GM18511 (cell line): Measurements from ENCODE around the gene ADGRV1.

Experiments
- ATAC-seq: cut with Tn5 transposase; IDR thresholded peaks from one replicate; pipeline ENCODE4 v1.9.1; 2021; ENCODE audit warnings: mild to moderate bottlenecking, moderate library complexity; ENCODE audit not compliant: unreplicated experiment

ADGRV1 gene

DNA sequence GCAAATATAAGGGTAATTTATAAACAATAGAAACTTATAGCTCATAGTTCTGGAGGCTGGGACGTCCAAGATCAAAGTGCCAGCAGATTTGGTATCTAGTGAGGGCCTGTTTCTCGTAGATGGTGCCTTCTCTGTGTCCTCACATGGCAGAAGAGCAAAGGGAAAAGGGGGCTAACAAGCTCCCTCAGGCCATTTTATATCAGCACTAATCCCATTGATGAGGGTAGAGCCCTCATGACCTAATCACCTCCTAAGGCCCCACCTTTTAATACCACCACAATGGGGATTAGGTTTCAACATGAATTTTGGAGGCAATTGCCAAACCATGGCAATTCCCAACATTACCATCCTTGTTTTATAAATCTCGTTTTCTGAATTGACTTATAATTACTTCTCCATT, 564.7 kb downstream of the ADGRV1 start:
- no peak for ATAC-seq

DNA sequence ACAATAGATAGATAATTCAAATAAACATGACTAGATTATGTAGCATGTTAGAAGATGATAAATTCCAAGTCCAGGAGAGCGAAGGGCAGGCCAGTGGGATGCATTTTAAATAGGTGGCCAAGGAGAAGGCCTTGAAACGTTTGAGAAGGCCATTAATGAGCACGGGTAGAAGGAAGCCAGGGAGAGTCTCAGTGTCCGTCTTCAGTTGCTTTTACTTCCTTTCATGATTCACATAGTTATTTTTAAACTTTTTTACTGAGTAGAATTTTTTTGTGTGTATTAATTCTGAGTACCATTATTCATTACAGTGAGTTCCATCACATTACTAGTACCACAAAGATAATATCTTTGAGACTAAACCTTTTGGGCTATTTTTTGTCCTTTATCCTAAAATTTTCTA, 565.3 kb downstream of the ADGRV1 start:
- ATAC-seq, result no peak

DNA sequence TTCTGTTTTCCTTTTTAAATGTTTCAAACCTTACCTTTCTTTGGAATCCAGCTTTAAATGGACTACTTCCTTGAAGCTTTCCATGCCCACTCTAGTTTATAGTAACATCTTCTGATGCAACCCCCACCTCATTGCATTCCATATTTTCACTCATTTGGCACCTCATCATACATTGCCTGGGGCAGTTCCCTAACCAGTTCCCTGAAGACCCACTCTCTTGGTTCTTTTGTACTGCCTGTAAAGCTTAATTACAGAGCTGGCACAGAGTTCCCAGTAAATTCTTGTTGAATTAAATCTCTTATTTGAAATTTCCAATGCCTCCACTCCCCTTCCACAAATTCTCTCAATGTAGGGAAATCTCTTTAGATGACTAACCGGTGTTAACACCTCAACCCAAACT, 567.3 kb downstream of the ADGRV1 start:
- ATAC-seq, result no peak

DNA sequence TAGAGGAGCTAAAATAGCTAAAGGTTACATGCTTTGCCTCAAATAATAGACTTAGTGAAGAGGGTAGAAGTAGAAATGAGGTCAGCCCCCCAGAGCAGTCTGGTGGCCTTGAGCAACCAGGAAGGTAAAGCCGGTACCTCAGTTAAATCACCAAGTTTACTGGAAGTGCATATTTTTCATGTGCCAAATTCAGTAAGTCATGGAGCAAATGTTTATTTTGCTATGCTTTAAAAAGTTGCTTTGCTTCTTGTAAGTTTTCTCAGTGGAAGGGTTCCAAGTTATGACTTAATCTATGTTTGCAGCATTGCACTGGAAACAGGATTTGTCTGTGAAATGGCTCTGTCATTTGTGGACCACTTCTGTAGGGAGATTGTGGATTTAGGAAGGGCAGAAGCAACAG, 567.9 kb downstream of the ADGRV1 start:
- ATAC-seq, result no peak

DNA sequence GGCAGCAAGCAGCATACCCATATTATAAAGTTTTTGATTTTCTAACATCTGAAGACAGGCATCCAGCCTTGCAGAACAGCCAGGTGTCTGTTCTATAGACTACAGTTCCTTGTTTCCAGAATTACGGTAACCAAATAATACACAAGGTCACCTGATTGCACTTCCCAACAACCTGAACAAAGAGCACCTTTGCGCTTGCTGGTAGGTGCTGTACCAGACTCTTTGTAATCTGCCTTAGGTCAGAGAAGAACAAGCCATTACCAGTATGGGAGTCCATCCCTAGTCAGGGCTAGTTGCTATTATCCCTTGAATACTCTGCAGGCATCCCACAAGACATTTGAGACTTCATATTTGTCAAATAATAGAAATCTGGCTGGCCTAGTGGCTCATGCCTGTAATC, 568.3 kb downstream of the ADGRV1 start:
- no peak for ATAC-seq

DNA sequence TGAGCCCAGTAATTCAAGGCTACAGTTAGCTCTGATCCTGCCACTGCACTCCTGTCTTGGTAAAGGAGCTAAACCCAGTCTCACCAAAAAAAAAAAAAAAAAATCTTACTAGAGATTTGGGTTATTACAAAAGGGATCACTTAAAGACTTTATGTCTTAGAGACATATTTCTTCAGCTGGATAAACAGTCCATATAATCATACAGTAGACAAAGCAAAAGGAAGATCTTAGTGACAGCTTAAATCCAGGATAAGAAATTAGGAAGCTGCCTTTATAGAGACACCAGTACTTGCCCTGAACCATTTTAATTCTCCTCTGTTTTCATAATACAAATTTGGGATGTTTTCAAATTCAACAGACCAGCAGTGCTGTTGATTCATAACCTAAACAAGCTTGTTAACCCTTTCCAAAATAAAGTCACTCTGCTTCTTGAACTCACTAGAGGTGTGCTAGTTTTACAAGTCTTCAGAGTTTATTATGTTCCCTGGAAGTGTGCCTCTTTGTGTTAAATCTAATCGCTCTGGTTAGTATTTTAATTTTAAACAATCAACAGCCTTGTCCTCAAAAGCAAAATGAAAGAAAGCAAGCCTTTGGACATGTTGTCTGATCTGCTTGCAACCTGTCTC, 569.0 kb downstream of the ADGRV1 start:
- ATAC-seq, result no peak

DNA sequence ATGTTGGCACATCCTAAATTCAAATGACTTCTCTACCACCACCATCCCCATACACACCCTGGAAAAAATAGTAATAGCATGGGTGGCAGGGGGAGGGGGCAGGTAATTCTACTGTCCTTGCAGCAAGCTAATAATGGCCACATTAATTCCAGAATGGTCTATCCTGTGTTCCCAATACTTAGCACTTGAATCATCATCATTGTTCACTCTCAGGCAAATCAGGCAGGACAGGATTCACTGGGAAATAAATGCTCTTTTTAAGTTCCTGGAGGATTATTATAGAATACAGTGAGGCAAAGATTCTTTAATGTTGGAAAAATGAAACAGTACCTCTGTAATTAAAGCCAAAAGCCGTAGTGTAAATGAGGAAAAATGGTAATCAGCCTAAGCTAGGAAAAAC, 570.0 kb downstream of the ADGRV1 start:
- no peak for ATAC-seq

DNA sequence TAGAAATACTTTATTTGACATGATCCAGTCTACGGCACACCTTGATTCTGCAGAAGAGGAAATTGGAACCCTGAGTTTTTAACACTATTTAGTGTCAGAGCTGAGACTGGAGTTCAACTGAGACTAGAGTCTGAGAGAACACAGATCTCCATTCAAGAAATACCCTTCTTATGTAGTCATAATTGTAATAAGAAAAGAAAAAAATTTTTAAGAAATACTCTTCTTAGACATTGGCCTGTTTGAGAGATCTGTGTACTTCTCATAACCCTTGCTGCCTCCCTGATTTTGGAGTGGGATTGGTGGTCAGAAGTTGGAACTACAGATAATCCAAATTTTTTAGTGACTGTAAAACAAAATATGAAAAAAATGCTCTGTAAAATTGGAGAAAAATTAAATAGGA, 571.2 kb downstream of the ADGRV1 start:
- no peak for ATAC-seq

DNA sequence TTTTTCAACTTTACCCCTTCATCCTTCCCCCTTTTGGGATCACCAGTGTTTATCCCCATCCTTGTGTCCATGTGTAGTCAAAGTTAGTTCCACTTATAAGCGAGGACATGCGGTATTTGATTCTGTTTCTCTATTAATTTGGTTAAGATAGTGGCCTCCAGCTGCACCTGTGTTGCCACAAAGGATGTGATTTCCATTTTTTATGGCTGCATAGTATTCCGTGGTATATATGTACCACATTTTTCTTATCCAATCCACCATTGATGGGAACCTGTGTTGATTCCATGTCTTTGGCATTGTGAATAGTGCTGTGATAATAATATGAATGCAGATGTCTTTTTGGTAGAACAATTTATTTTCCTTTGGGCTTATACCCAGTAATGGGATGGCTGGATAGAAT, 572.2 kb downstream of the ADGRV1 start:
- ATAC-seq, result no peak

DNA sequence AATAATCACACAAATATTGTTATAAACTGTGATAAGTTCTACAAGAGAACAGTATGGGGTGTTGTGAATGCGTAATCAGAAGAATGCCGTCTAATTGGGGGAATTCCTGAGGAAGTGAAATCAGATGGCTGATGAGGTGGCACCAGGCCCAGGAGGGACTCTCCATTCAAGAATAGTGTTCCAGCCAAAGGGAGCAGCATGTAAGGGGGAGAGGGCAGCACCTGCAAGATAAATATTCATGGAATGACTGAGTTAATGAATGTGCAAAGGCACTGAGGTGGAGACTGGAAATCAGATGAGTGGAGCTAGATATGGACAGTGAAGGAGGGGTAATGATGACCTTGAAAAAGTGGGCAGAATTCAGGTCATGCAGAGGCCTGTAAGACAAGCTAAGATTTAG, 574.0 kb downstream of the ADGRV1 start:
- peak; percentile 57 for ATAC-seq

DNA sequence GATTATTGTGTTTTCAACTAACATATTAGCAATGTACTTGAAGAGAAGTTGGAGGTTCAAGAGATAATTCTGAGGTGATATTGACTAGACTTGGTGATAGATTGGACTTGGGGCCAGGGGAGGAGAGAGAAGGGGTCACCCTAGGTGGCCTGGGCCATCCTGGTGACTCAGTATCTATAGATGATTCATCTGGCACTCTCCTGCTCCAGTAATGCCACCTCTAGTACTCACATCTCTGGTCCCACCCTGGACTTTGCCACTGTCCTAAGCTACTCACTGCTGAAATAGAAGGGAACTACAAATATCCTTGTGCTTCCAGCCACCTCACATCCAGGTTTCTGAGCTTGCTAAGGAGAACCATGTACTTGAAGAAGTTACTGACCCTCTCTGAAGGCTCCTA, 574.6 kb downstream of the ADGRV1 start:
- no peak for ATAC-seq

DNA sequence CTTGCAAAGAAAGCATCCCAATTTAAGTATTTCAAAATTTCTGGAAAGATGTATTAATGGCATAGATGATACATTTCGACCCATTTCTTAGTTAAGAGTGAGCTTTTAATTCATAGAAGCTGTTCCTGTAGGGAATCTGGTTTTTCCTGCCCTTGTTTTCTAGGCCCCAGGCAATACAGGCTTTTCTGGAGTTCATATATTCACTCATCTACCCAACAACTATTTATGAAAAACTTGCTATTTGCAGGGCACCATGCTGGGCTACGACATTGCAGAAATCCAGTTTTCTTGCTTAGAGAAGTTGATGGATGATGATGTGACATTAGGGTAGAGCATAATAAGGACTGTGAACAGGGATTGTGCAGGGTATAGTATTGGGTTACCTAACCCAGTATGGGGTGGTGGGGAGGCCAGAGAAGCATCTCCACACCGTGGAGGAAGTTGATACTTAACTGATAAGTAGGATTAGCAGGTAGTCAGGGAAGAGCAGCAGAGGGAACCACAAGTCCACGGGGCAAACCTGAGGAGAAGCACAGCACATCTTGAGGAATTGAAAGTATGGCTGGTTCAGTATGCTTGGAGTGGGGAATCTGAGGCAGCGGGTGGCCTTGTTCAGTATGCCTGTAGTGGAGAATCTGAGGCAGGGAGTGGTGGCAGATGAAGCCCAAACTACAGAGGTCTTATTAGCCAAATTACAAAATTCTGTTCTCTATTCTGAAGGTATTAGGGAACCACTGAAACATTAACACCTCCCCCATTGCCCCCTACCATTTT, 577.1 kb downstream of the ADGRV1 start:
- no peak for ATAC-seq

DNA sequence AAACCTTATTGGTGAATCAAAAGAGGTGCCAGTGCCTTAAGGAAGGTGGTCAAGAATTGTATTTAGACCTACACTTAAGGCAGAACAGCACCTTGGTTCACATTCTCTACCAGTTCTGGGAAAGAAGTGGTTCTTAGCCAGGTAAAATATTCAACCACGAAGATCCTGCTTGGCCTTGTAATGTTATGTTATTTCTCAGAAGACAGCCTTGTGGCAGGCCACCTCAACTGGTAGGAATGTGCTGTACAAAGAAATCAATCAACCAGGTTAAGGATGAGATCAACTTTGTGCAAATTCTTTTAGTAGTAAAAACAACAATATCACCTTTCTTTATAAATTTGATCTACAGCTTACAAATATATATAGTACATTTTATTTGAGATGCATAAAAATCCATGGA, 577.7 kb downstream of the ADGRV1 start:
- ATAC-seq, result no peak

DNA sequence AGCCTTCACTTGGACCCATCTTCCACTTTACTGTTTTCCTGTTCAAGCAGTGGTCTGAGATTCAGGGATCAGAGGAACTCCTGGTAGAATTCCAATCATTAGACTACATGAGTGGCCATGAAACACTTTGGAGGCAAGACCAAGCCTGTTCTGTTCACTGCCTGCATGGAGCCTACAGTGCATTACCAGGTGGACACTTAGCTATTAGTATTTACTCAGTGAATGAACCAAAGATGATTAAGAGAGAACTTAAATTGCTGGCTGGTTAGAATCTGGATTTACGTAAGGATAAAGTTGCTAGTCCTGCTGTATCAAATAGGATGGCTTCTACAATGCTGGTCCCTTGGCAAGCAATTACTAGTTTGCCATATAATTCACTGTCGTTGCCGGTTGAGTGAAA, 579.0 kb downstream of the ADGRV1 start:
- no peak for ATAC-seq

DNA sequence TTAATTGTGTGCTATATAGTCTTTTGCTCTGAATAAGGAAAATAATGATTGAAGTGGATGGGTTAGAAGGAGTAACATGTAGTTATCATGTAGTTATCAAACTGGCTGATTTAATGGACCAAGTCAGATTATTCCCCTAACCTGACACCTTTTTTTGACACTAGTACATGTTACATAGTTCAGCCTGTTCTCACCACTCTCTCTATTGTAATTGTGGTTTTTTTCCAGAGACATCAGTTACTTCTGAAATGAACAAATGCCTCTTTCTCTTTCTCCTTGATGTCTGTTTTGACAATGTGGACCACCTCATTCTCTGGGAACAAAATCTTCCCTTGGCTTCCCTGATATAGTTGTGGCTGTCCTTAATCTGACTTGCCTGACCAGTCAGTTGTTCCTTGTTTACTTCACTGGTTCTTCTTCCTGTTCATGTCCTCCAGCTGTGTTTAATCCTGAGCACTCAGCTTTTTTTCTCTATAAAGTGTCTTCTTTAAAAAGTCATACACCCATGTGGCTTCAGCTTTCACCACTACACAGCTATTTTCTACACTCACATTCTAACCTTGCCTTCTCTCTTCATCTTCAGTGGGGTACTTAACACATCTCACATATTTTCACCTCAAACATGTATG, 581.1 kb downstream of the ADGRV1 start:
- ATAC-seq, result no peak

DNA sequence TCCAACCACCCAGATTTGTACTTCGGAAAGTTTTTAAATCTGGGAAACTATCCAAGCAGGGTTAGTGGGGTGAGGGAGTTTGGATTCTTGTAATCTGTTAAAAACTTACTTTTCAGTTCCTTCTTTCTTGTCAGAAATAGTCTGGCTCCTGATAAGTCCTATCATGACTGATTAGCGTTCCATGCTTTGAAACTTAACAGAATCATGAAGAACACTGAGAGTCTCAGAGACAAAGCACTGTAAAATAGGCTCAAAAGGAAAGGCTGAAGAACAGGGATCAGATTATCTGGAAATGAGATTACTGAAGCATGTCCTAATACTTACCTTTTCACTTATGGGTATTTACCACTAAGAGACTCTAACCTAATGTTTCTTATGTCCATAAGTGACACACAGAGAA, 582.1 kb downstream of the ADGRV1 start:
- no peak for ATAC-seq

DNA sequence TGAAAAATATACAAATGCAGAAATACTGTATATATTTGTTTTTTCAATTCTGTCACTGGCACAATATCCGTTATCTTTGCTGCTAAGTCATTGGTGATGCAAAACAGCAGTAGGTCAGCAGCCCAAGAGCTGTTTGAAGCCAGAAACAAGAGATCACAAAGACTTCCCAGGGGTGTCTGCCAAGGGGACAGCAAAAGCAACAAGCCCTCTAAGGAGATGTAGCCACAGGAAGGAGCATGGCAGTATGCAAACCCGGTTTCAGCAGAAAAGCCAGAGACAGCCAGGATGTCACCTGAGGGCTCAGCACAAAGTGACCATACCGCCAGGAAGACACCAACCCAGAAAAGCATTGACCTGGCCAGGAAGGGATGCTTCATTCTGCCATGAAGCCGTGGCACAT, 583.0 kb downstream of the ADGRV1 start:
- no peak for ATAC-seq

DNA sequence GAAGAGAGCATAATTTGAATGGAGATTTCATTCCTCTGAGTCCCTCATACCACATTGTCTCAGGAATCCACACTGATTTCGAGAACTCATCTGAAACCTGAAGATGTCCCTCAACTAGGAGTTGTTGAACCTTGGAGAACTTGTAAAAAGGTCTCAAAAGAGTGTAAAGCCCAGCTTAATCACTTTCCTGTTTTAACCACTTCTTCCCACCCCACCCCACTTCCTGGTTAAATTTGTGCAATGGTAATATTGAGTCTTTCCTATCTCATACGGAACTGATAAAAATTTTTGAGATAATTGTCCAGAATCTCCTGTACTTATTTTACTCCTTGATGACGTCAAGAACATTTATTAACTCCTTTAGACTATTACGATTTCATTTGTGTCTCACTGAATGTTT, 583.8 kb downstream of the ADGRV1 start:
- ATAC-seq, result no peak

DNA sequence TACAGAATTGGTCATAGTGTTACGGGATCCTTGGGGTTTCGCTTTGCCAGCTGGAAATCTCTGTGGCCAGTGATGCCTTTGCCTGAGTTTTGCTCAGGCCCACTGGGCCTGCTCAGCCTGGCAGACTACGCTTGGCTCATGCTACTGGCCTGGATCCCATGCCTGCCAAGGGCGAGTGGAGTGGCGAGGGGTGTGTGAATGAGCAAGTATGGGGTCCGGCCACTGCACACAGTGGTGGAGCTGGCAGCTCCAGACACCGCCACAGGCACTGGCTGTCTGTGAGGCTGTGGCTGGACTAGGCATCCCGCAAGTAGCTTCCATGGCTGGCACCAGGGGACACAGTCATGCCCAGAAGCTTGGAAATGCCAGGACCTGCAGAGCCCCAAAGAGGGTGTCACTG, 584.2 kb downstream of the ADGRV1 start:
- no peak for ATAC-seq

DNA sequence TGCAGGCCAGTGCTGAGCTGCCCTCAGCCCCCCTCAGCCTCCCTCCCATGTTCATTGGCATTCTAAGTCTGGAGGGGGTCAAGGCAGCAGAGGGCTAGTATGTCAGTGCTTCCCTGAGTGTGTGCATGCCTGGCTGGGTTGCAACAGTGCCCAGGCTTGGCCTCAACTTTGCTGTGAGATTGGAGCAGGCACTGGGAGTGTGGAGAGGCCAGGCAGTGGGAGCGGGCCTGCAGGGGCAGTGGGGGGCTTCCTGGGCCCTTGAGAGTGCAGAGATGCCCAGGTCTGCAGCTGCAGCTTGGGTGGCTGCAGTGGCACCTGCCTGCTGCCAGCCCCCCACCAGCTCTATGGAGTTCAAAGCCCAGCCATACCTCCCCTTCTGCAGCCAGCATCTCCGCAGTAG, 585.2 kb downstream of the ADGRV1 start:
- no peak for ATAC-seq

DNA sequence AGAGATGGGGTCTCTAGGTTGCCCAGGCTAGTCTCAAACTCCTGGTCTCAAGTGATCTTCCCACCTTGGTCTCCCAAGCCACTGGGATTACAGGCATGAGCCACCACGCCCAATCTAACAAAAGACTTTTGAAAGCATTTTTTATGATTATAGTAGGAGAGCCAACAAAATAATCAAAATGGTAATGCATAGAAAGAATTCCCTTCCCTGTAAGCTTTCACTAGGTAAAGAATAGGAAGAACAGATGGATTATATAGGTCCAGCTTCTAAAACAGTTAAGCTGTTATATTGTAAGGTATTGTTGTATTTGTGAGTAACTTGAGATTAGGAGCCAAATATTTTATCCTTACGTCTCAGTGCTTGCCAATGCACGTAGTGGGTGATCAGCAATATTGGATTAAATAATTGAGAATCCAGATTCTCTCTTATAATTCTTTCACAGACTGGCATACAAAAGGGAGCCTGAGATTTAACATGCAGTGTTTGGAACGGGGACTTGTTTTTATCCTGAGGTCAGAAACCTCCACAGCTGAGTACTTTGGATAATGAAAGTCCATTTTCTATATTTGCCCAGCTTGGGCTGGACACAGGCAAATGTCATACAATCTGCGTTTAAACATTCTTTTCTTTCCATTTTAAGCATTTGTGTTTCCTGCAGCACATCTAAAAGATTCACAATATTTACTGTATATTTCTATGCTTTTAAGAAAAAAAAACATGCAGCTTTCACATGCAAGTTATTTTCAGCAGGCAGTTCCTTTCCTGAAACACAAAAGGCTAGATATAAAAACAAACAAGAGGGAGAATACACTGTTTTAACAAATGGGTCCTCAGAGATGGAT, 586.1 kb downstream of the ADGRV1 start:
- ATAC-seq, result no peak

DNA sequence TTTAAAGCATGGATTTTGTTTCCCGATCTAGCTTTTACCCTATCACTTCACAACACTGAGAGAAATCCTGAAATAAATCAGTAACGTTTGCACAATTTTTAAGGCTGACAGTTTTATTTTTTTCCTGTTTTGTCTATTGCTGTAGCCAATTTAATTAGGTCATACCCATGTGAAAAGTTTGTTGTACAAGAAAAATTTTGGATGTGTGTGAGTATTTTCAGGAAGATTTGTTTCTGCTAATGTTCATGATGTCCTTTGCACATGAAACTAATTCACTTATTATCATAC, 586.7 kb downstream of the ADGRV1 start:
- ATAC-seq, result no peak
